NT2/D1 (cell line): Measurements from ENCODE around the gene SLC6A16.
"Not testable (repeated sequence)": the region's sequence is repeated elsewhere in the genome, so short reads cannot be mapped to it uniquely, and the experiment has no call there.

Experiments
- SUZ12 ChIP-seq: IDR thresholded peaks from 2 replicates; pipeline ENCODE4 v1.6.1; 2011; ENCODE audit not compliant: insufficient read length, insufficient read depth; ENCODE audit errors: extremely low read depth
- YY1 ChIP-seq: IDR thresholded peaks from 2 replicates; pipeline ENCODE4 v1.6.1; 2011; ENCODE audit not compliant: insufficient read length, insufficient read depth

GRCh38 chr19:49332691-49333417 lies 7.9 kb upstream of the SLC6A16 start:
- not testable (repeated sequence) for TF ChIP-seq YY1, SUZ12
